ENCODE results near the gene SRRM1. TPM values are rescaled to one million over a fixed set of nuclear protein-coding genes. Genes with fewer than 3 reads are reported as not detected.

The SRRM1 gene
- total and polyA plus RNA-seq, 10 of the 15 experiments (the other 5 are each of a cell fraction or from before 2014, with no cell fraction given) = 36.8 to 285 (median 126) TPM

DNA sequence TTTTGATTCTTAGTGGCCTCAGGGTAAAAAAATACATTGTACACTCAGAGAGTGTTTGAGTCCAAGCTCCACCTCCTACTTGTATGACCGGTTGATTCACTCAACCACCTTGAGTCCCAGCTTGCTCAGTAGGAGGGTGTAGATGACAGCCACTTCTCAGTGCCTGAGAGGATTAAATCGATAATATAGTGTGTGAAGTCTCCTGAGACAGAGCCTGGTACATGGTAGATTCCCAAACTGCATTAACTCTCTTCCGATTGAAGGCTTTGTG, 48.8 kb upstream of the SRRM1 start:
- CTCF ChIA-PET = interaction anchor here (1.2 to 1.6 kb wide), 2 partner anchors 41 to 241 kb away, joined by 4 to 7 read pairs; no protein-coding TSS in a partner anchor
- in situ Hi-C loops (cut with MboI) = no loop called here
- ATAC-seq = no peak

More for the DNA sequence above, 48.8 kb upstream of the SRRM1 start:
- RAD21 ChIA-PET (ENCODE audit: unreplicated experiment) = no interaction called here
- no peaks in the 10 kb centered on the region for H3K79me2 ChIP-seq (ENCODE audit: control insufficient read depth, insufficient read depth, low read length)
- no peaks in the 10 kb centered on the region for H4K20me1 ChIP-seq (ENCODE audit: control insufficient read depth, insufficient read depth)
- H3K9me3 ChIP-seq (replicated peaks; ENCODE audit: control insufficient read depth, insufficient read depth, low read length) = no peaks in the 10 kb centered on the region
- peaks cover 0 to 4% of the 10 kb centered on the region in 2 experiments; a peak in 2 of 4 replicates for H3K27me3 ChIP-seq (replicated peaks in 1 of 2; ENCODE audit: control insufficient read depth in 2 of 2, insufficient read depth in 2 of 2, low read length in 1 of 2)
- DNase-seq (ENCODE audit: low read depth, low spot score) (no peak), FAIRE-seq (no peak)
- no TSS peak for BruUV-seq (replicated peaks)
- intact Hi-C loops (cut with micrococcal nuclease; ENCODE audit: unreplicated experiment) = no loop called here
- no peak overlapping the region for H3K4me3 ChIP-seq
- no peak overlapping the region for H2AFZ ChIP-seq (ENCODE audit: control insufficient read depth, low read depth, low read length)
- no peak overlapping the region for H3K9ac ChIP-seq (ENCODE audit: control insufficient read depth, insufficient read depth, low read length)
- no peaks in the 10 kb centered on the region for H3K4me1 ChIP-seq (ENCODE audit: control insufficient read depth, insufficient read depth, low read length)
- H3K4me2 ChIP-seq (ENCODE audit: control insufficient read depth, insufficient read depth) = no peak overlapping the region
- TF ChIP-seq, protein P1, sequence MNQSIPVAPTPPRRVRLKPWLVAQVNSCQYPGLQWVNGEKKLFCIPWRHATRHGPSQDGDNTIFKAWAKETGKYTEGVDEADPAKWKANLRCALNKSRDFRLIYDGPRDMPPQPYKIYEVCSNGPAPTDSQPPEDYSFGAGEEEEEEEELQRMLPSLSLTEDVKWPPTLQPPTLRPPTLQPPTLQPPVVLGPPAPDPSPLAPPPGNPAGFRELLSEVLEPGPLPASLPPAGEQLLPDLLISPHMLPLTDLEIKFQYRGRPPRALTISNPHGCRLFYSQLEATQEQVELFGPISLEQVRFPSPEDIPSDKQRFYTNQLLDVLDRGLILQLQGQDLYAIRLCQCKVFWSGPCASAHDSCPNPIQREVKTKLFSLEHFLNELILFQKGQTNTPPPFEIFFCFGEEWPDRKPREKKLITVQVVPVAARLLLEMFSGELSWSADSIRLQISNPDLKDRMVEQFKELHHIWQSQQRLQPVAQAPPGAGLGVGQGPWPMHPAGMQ (IDR thresholded peaks at IDR 0.05; ENCODE audit: borderline replicate concordance) = no peak
- no peak for TF ChIP-seq ZNF207 (IDR thresholded peaks at IDR 0.05; ENCODE audit: borderline replicate concordance)
- no peak for TF ChIP-seq KLF5 (IDR thresholded peaks at IDR 0.05; ENCODE audit: partially characterized antibody)
- TF ChIP-seq BMI1 (IDR thresholded peaks at IDR 0.05; ENCODE audit: borderline replicate concordance) = no peak
- TF ChIP-seq TARDBP (IDR thresholded peaks at IDR 0.05; ENCODE audit: borderline replicate concordance) = no peak
- no peak for TF ChIP-seq CHD1 (IDR thresholded peaks at IDR 0.05; ENCODE audit: low read depth, low read length)
- no peak for TF ChIP-seq RBBP5 (conservative IDR thresholded peaks at IDR 0.05)
- TF ChIP-seq NR2C2 (IDR thresholded peaks at IDR 0.05; ENCODE audit: borderline replicate concordance, control insufficient read depth, insufficient read length, low read depth) = no peak
- TF ChIP-seq ZBED1 (IDR thresholded peaks at IDR 0.05; ENCODE audit: borderline replicate concordance) = no peak
- TF ChIP-seq ZSCAN29 (IDR thresholded peaks at IDR 0.05) = no peak
- no peak for TF ChIP-seq ETV6 (conservative IDR thresholded peaks at IDR 0.05 in 1 of 2, IDR thresholded peaks at IDR 0.05 in 1 of 2; ENCODE audit: borderline replicate concordance in 1 of 2, low read depth in 1 of 2)
- TF ChIP-seq IKZF2 (IDR thresholded peaks at IDR 0.05) = no peak
- TF ChIP-seq, protein P2, sequence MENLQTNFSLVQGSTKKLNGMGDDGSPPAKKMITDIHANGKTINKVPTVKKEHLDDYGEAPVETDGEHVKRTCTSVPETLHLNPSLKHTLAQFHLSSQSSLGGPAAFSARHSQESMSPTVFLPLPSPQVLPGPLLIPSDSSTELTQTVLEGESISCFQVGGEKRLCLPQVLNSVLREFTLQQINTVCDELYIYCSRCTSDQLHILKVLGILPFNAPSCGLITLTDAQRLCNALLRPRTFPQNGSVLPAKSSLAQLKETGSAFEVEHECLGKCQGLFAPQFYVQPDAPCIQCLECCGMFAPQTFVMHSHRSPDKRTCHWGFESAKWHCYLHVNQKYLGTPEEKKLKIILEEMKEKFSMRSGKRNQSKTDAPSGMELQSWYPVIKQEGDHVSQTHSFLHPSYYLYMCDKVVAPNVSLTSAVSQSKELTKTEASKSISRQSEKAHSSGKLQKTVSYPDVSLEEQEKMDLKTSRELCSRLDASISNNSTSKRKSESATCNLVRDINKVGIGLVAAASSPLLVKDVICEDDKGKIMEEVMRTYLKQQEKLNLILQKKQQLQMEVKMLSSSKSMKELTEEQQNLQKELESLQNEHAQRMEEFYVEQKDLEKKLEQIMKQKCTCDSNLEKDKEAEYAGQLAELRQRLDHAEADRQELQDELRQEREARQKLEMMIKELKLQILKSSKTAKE (IDR thresholded peaks at IDR 0.05; ENCODE audit: low read depth, poor library complexity, severe bottlenecking) = no peak
- H3K36me3 ChIP-seq (ENCODE audit: control insufficient read depth in 2 of 2, insufficient read depth in 2 of 2, low read length in 1 of 2) = no peaks in the 10 kb centered on the region
- POLR2A ChIA-PET = no interaction called here
- H3K27ac ChIP-seq (ENCODE audit: control insufficient read depth, insufficient read depth) = no peak overlapping the region
- SMC1A ChIA-PET (ENCODE audit: uncharacterized antibody, unreplicated experiment) = no interaction called here
- 35% methylated on average over 3 of the region's 3 CpGs for WGBS (ENCODE audit: insufficient coverage, insufficient replicate concordance, low lambda C conversion rate, missing lambda C conversion rate)
